Adipocyte (in vitro differentiated cells): ENCODE results near the gene NOL4L.

ENCODE experiments used
- DNase-seq: peaks from one replicate; pipeline ENCODE4 v3.0.0-alpha.2; 2015; ENCODE audit warnings: low read depth
- H3K27me3 ChIP-seq: replicated peaks from 2 replicates; pipeline ENCODE4 v1.7.0; 2013; ENCODE audit warnings: mild to moderate bottlenecking, low read length, moderate library complexity; ENCODE audit not compliant: control insufficient read depth, insufficient read depth
- H3K36me3 ChIP-seq: 2 replicates; pipeline ENCODE4 v1.7.0; 2013; ENCODE audit warnings: low read length, mild to moderate bottlenecking, moderate library complexity; ENCODE audit not compliant: control insufficient read depth, insufficient read depth, severe bottlenecking
- H3K4me1 ChIP-seq: 2 replicates; pipeline ENCODE4 v1.7.0; 2013; ENCODE audit warnings: mild to moderate bottlenecking, low read length, moderate library complexity; ENCODE audit not compliant: control insufficient read depth, insufficient read depth
- H3K4me3 ChIP-seq: 2 replicates; pipeline ENCODE4 v1.7.0; 2013; ENCODE audit warnings: mild to moderate bottlenecking, low read length, moderate library complexity
- H3K9ac ChIP-seq: 2 replicates; pipeline ENCODE4 v1.7.0; 2013; ENCODE audit warnings: mild to moderate bottlenecking, low read length, moderate library complexity
- H3K9me3 ChIP-seq: 2 replicates; pipeline ENCODE4 v1.7.0; 2013; ENCODE audit warnings: mild to moderate bottlenecking, low read length, moderate library complexity; ENCODE audit not compliant: control insufficient read depth

NOL4L gene

DNA sequence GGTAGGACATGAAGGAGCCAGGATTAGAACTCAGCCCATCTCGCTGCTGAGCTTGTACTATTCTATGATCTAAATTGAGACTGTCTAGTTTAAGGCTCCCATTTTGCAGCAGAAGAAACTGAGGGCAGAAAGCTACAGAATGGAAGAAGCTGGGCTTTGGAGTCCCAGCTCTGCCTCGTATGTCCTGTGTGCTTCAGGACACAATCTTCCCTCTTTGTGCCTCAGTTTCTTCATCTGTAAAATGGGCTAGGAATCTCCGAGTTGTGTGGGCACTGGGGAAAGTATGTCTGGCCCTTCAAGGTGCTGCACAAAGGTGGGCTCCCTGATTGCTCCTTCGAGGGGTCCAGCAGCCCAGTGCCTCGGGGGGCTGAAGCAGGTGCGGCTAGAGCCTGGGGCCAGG lies 20.7 kb downstream of the NOL4L start:
- DNase-seq = no peak
- no peaks in the 10 kb centered on the region for H3K36me3 ChIP-seq

DNA sequence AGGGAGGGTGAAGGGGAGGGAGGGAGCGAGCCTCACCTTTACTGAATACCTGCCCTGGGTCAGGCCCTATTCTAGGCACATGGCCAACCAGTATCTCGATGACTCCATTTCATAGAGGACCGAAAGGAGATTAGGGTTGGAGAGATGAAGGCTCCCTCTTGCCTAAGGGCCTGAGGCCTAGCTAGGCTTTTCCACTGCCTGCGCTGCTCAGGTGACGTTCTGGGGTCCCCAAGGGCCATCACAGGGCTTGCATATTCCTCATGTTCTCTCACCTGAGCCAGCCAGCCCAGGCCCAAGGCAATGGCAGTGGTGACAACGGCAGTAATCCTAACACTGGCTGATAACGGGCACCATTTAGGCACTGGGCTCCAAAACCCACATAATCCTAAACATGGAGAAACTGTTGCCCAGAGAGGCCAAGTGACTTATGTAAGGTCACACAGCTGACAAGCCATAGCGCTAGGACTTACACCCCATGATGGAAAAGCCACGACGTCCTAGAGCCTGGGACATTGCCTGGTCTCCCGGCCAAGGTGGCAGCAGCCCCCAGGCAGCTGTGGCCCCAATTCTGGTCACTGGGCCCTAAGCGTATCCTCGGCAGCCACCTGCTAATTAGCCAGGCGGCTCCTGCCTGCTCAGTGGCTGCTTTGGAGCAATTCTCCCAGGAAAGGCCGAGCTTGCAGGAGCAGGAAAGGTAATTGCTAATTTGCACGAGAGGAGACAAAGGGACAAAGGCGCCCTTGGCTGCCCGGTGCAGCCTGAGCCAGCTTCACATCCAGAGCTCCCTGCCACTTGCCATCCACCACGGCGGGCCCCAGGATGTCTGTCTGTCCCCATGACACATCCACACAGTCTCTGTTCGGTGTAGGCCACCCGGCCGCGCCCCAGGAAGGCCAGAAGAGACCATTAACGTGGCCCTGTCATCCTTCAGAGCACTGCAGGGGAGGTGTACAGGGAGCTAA lies 21.5 kb downstream of the NOL4L start:
- Histone ChIP-seq H3K36me3 (no peaks in the 10 kb centered on the region), H3K4me3 (no peak overlapping the region), H3K27me3 (no peaks in the 10 kb centered on the region), H3K4me1 (peaks cover 10% of the 10 kb centered on the region), H3K9me3 (no peaks in the 10 kb centered on the region), H3K9ac (no peak overlapping the region)
- DNase-seq = no peak

More for the DNA sequence above, 20.7 kb downstream of the NOL4L start:
- Histone ChIP-seq H3K27me3 (no peaks in the 10 kb centered on the region), H3K4me3 (no peak overlapping the region), H3K9me3 (no peaks in the 10 kb centered on the region), H3K9ac (no peak overlapping the region), H3K4me1 (peaks cover 10% of the 10 kb centered on the region)

DNA sequence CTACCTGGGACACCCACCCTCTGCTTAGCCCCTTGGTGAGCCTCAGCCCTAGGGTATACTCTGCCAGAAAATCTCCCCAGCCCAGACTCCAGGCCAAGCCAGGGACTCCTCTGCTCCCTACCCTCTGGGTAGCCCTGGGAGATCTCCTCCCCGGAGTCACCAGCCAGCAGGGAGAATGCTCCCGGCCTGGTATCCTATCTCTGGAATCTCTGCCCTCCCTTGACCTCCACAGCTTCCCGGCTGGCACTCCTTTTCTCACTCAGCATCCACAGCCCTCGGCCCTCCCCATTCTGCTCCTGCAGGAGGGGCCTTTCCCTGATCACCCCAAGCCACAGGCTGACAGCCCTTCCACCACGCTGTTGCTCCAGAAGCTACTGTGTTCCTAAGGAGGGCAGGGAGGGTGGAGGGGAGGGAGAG lies 22.6 kb downstream of the NOL4L start:
- H3K36me3 ChIP-seq = no peaks in the 10 kb centered on the region
- DNase-seq = no peak
- H3K9ac ChIP-seq = no peak overlapping the region
- no peak overlapping the region for H3K4me3 ChIP-seq
- no peaks in the 10 kb centered on the region for H3K27me3 ChIP-seq
- no peaks in the 10 kb centered on the region for H3K9me3 ChIP-seq
- H3K4me1 ChIP-seq = peaks cover 10% of the 10 kb centered on the region

DNA sequence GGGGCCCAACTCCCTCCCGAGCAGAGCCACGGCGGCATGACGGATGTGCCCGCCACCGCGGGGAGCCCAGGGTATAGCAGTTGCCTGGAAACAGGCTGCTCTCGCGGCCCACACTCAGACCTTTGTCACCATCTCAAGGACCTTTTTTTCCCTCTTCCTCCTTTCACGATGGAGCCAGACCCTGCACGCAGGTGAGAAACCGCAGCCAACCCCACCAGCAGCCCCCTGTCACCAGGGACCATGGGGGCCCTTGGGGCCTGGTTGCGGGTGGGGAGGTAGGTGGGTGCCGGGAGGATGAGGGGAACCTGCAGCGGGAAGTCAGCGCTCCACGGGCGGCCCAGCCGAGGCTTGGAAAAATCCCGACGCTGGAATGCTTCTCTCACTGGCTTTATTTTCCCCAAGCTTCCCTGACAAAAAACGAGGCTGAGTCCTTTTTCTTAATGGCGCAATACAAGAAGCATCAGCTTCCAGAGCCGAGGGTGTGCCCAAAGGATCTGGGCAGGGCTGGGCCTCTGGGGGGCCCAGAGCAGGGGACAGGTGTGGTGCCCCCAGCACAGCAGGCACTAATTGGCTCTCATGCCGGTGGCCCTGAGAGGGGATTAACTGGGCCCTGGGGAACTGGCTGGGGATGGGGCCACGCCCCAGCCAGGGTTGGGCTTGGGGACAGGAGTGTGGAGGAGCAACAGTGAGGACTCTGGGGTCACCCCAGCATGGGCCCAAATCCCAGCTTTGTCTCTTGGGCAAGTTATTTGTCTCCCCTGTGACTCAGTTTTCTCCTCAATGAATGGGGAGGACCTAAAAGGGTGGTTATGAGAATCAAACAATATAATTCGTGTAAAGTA lies 23.9 kb downstream of the NOL4L start:
- Histone ChIP-seq H3K9ac (peak overlapping the region; percentile 34), H3K36me3 (no peaks in the 10 kb centered on the region), H3K4me1 (peaks cover 10% of the 10 kb centered on the region), H3K27me3 (no peaks in the 10 kb centered on the region), H3K9me3 (no peaks in the 10 kb centered on the region), H3K4me3 (no peak overlapping the region)
- peak; percentile 60 for DNase-seq

DNA sequence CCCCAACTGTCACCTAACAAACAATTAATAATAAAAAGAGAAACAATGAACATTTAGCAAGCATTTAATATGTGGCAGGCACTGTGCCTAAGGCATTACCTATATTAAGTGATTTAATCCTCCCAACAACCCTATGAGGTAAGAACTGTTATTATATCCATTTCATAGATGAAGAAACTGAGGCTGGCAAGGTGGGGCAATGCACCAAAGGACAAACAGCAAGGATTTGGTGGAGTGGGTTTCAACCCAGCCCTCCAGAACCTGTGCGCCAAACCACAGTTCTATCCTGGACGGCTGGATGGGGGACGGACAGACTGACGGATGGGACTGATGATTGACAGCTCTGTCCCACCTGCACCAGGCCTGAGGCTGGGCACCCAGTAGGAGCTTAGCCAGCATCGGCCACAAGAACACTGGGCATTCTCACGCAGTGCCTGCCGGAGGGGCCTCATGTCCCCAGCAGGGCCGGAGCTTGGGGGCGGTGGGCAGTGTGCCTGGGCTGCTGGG lies 24.6 kb downstream of the NOL4L start:
- Histone ChIP-seq H3K9me3 (no peaks in the 10 kb centered on the region), H3K9ac (no peak overlapping the region), H3K27me3 (no peaks in the 10 kb centered on the region), H3K4me1 (peaks cover 10% of the 10 kb centered on the region), H3K4me3 (no peak overlapping the region), H3K36me3 (no peaks in the 10 kb centered on the region)
- DNase-seq = no peak

DNA sequence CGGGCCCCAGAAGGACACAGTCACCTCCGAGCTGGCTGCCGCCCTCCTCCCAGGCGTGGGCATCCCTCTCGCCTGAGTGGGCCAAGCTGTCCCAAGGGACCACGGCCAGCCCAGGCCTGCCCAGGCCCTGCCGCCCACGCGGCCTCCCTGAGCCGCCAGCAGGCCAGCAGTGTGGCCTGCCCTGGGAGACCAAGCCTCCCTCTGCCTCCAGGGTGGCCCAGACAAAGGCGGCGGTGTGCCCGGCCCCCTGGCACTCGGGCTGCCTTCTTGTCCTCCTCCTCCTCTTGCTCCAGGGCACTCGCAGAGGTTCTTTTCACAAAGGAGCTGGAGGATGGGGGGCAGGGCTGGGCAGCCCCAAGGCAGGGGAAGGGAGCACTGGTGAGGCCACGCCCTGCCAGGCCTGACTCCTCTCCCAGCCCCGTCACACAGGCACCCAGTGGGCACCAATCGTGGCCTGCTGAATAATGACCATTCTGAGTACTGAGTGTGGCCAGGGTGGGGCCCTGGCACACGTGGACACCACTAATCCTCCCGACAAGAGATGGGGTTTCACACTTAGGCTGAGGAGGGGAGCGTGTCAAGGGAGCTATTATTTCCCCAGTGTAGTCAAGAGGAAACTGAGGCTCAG lies 25.3 kb downstream of the NOL4L start:
- no peak overlapping the region for H3K4me3 ChIP-seq
- H3K9me3 ChIP-seq = no peaks in the 10 kb centered on the region
- peaks cover 6% of the 10 kb centered on the region for H3K27me3 ChIP-seq
- DNase-seq = no peak
- no peak overlapping the region for H3K9ac ChIP-seq
- H3K36me3 ChIP-seq = no peaks in the 10 kb centered on the region
- peaks cover 12% of the 10 kb centered on the region for H3K4me1 ChIP-seq

DNA sequence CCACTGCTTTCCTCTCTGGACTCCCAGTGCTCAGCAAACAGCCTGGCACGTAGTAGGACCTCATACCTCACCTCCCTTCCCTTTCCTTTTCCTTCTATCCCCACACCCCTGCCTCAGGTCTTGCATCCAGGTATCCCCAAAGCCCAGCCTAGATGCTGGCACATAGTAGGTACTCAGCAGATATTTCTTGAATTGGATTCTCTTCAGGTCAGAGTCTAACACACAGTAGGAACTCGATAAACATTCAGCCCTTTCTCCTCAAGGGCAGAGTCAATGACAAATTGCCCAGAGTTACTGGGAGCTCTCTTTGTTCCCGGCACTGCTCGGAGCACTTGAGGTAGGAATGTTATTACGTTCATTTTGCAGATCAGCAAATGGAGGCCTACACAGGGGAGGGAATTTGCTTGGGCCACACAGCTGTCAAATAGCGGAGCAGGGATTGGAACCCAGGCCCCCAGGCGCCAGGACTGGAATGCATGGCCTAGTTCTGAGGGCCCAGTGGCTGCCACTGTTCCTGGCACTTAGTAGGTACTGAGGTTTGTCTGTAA lies 25.9 kb downstream of the NOL4L start:
- Histone ChIP-seq H3K9me3 (no peaks in the 10 kb centered on the region), H3K9ac (no peak overlapping the region), H3K27me3 (peaks cover 6% of the 10 kb centered on the region), H3K4me1 (peaks cover 17% of the 10 kb centered on the region), H3K36me3 (no peaks in the 10 kb centered on the region), H3K4me3 (no peak overlapping the region)
- no peak for DNase-seq

DNA sequence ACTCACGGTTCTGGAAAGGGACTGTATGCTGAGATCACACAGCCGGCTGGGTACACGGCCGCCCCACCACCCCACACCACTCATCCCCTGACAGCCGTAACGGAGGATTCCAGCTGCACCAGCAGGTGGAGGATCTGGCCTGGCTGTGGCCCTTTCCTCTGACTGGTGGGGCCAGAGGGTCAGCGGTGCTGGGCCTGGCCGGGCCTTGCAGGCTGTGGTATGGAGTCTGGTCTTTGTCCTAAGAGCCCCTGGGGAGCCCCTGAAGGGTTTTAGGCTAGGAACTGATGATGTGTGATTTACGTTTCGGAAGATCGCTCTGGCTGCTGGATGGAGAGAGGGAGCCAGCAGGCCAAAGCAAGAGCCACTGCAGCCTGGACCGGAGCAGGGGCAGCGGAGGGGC lies 26.6 kb downstream of the NOL4L start:
- Histone ChIP-seq H3K4me1 (peaks cover 19% of the 10 kb centered on the region), H3K9me3 (no peaks in the 10 kb centered on the region), H3K27me3 (peaks cover 6% of the 10 kb centered on the region), H3K4me3 (no peak overlapping the region), H3K36me3 (no peaks in the 10 kb centered on the region), H3K9ac (no peak overlapping the region)
- DNase-seq = no peak

DNA sequence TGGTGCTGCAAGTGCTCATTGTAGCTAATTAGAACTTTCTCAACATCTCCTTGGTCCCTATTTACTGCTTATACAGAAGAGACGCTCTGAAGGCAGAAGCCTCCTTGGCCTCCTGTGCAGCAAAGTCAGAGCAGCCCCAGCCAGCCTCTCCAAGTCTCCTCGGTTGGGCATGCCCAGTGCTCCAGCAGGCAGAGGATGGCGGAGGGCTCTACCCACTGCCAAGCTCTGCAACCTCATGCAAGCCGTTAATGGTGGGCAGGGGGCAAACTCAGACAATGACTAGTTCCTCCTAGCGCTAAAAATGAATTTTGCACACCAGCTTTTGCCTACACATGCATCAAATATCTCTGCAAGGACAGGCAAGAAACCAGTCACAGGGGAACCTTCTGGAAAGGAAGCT lies 27.8 kb downstream of the NOL4L start:
- no peak overlapping the region for H3K9ac ChIP-seq
- H3K9me3 ChIP-seq = no peaks in the 10 kb centered on the region
- H3K4me1 ChIP-seq = peaks cover 19% of the 10 kb centered on the region
- H3K27me3 ChIP-seq = peaks cover 6% of the 10 kb centered on the region
- no peak overlapping the region for H3K4me3 ChIP-seq
- no peaks in the 10 kb centered on the region for H3K36me3 ChIP-seq
- DNase-seq = no peak

DNA sequence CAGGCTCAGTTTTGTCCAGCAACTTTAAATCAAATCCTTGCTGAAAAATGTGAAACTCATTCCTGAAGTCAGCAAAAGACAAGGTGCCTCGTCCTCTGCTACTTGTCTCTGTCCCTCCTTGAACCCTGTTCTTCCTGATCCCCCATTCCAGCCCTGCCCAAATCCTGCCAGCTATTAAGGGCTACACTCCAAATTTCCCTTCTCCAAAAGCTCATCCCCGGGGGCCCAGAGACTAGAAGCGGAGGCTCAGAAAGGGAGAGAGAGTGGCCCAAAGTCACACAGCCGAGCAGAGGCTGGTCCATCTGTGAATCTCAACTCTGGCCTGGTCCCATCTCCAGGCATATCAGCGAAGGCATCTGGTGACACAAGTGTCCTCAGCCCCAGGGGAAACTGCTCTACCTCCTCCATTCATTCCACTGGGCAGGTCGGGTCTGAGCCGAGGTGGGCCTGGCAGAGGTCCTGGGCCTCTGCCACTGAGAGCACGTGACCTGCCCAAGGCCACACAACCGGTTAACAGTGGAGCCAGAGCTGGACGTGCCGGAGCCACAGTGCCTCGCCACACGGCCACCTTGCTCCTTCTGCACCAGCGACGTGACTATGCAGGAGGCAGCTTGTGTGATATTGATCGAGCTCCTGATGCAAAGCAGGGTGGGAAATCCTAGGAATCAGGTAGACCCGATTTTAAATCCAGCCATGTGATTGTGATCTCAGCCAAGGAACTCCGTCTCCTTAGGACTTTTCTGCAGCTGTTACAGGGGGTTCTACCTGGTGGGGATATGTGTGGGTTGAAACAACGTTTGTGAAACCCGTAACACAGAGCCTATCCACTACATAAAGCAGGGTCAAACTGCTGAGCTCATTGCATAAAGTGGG lies 28.6 kb downstream of the NOL4L start:
- no peak for DNase-seq
- H3K27me3 ChIP-seq = peaks cover 6% of the 10 kb centered on the region
- H3K9me3 ChIP-seq = no peaks in the 10 kb centered on the region
- no peaks in the 10 kb centered on the region for H3K36me3 ChIP-seq
- peaks cover 18% of the 10 kb centered on the region for H3K4me1 ChIP-seq
- H3K9ac ChIP-seq = no peak overlapping the region
- H3K4me3 ChIP-seq = no peak overlapping the region
